Mucosa of stomach (tissue), 1 donor: ENCODE results near the gene FCHO1.

Experiments used
- H3K27me3 ChIP-seq: one replicate; pipeline ENCODE4 v1.7.0; 2013; ENCODE audit warnings: mild to moderate bottlenecking, low read length; ENCODE audit not compliant: control insufficient read depth, insufficient read depth
- H3K36me3 ChIP-seq: one replicate; pipeline ENCODE4 v1.7.0; 2013; ENCODE audit warnings: low read length; ENCODE audit not compliant: control insufficient read depth, insufficient read depth
- H3K4me1 ChIP-seq: one replicate; pipeline ENCODE4 v1.7.0; 2013; ENCODE audit warnings: mild to moderate bottlenecking, low read length; ENCODE audit not compliant: control insufficient read depth, insufficient read depth
- H3K4me3 ChIP-seq: one replicate; pipeline ENCODE4 v1.7.0; 2013; ENCODE audit warnings: low read length
- H3K9ac ChIP-seq: one replicate; pipeline ENCODE4 v1.7.0; 2013; ENCODE audit warnings: mild to moderate bottlenecking, low read length, moderate library complexity
- H3K9me3 ChIP-seq: one replicate; pipeline ENCODE4 v1.7.0; 2013; ENCODE audit warnings: mild to moderate bottlenecking, low read length, moderate library complexity; ENCODE audit not compliant: control insufficient read depth
- donor health status: Pancreatic carcinoma.

FCHO1 gene

DNA sequence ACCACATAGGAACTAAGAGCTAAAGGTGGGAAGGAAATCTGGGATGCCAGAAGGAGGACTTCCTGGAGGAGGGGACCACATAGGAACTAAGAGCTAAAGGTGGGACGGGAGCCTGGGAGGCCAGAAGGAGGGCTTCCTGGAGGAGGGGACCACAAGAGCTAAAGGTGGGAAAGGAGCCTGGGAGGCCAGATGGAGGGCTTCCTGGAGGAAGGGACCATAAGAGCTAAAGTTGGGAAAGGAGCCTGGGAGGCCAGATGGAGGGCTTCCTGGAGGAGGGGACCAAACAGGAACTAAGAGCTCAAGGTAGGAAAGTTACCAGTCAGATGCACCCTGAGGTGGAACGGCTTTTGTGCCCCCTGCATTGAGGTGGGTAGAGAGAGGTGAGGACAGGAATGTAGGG lies 9.8 kb upstream of the FCHO1 start:
- H3K4me1 ChIP-seq, result no peaks in the 10 kb centered on the region
- no peaks in the 10 kb centered on the region for H3K36me3 ChIP-seq

DNA sequence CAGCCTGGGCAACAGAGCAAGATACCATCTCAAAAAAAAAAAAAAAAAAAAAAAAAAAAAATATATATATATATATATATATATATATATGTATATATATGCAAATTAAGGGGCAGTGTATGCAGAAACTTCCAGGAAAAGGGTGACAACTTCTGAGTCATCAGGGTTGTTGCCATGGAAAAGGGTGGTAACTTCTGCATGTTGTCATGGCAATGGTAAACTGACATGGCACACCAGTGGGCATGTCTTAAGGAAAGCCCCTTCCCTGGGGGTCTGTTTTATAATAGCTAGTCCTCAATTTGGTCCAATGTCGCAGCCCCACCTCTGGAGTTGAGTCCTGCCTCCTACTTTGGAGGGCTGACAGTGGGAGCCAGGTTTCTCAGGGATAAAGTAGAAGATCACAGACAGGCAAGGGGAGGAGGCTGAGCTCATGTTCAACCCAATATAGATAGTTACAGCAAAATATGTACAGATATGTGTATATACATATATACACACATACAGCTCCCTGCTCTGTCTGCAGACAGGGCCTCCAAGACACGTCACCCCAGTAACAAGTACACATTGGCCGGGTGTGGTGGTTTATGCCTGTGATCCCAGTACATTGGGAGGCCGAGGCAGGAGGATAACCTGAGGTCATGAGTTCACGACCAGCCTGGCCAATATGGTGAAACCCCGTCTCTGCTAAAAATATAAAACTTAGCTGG lies 7.2 kb upstream of the FCHO1 start:
- H3K27me3 ChIP-seq, result no peaks in the 10 kb centered on the region
- H3K9me3 ChIP-seq, result no peaks in the 10 kb centered on the region
- H3K4me3 ChIP-seq, result no peak overlapping the region
- no peaks in the 10 kb centered on the region for H3K36me3 ChIP-seq
- no peak overlapping the region for H3K9ac ChIP-seq
- H3K4me1 ChIP-seq, result peaks cover 5% of the 10 kb centered on the region

More for the DNA sequence above, 9.8 kb upstream of the FCHO1 start:
- Histone ChIP-seq H3K27me3 (no peaks in the 10 kb centered on the region), H3K4me3 (no peak overlapping the region), H3K9me3 (no peaks in the 10 kb centered on the region), H3K9ac (no peak overlapping the region)

DNA sequence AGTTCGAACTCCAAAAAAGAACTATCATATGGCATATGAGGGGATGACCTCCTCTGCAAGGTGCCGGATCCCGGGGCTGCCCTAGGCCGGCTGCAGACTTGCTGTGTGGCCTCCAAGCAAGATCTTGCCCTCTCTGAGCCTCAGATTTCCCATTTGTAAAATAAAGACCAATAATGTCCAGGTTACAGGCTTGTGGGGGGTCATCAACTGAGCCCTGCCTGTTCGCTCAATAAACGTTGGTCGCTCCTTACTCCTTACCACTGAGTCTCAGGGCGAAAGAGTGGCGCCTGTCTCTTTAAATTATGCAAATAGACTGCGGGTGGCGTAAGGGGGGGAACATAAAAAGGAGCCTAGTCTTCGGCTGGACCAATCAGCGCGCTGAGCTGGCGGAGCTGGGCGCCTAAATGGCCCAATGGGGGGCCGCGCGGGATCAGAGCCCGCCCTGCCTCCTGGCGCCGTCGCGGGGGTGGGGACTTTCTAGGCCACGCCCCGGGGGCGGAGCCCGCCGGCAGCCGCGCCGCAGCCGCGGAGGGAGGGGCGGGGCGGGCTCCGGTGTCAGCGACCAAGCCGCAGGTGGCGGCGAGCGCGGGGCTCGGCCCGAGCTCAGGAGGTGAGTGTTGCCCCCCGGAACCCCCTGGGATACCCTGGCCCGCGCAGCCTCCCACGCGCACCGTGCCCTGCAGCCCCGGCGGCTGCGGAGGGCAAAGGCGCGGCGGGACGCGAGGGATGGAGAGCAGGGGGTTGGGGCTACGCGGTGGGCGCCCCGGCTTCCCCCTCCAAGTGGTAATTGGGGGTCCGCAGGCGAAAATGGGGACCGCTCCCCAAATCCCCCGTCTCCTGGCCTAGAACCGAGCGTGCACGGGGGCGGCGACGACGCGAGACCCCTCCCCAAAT lies 3.8 kb upstream of the FCHO1 start:
- peaks cover 5% of the 10 kb centered on the region for H3K4me1 ChIP-seq
- no peak overlapping the region for H3K4me3 ChIP-seq
- no peaks in the 10 kb centered on the region for H3K27me3 ChIP-seq
- no peaks in the 10 kb centered on the region for H3K36me3 ChIP-seq
- H3K9me3 ChIP-seq, result no peaks in the 10 kb centered on the region
- no peak overlapping the region for H3K9ac ChIP-seq

DNA sequence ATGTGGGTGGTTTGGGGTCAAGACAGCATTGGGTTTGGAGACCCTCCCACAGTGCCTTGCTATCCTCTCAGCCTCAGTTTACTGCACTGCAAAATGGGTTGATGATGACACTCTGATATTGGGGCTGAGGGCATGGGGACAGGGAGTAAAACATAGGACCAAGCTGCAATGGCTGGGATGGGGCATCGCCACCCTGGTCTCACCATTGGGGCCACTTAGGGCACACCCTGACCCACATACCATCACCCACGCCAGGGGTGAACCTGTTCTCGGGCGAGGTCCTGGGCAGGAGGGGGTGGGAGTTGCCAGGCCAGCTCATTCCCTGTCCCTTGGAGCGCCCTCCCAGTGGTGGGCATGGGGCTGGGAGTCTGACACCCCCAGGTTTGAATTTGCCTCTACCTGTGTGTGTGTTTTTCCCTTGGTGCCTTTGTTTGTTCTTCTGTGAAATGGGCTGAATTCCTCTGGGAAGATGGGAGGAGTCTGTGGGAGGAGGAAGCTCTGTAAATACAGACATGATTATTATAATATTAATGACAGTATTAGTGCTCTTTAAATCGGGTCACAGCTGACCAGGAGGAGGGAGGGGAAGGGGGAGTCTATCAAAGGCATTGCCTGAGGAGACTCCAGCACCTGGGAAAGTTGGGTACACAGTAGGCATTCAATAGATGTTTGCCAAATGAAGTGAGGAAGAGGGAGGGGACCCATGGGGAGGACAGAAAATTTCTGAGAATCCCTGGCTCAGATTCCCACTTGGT lies 2.2 kb upstream of the FCHO1 start:
- no peaks in the 10 kb centered on the region for H3K27me3 ChIP-seq
- no peaks in the 10 kb centered on the region for H3K9me3 ChIP-seq
- no peaks in the 10 kb centered on the region for H3K36me3 ChIP-seq
- H3K9ac ChIP-seq, result no peak overlapping the region
- no peak overlapping the region for H3K4me3 ChIP-seq
- peaks cover 5% of the 10 kb centered on the region for H3K4me1 ChIP-seq

DNA sequence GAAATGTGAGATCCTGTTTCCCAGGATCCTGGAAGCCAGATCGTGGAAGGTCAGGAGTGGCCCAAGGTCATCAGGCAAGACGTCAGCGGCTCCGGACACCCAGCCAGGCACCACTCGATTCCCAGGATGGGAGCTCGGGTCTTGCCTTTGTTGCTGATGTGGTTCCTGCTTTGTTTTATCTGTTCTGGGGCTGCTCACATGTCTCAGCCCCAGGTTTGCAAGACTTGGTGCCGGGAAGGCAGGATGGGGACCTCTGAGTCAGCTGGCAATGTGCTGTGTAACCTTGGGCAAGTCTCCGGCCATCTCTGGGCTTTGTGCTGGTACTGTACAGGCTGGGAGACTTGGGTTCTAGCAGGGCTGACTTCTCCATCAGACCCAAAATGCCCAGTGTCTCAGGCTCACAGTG lies 1.4 kb upstream of the FCHO1 start:
- no peak overlapping the region for H3K9ac ChIP-seq
- H3K4me1 ChIP-seq, result peaks cover 5% of the 10 kb centered on the region
- H3K4me3 ChIP-seq, result no peak overlapping the region

DNA sequence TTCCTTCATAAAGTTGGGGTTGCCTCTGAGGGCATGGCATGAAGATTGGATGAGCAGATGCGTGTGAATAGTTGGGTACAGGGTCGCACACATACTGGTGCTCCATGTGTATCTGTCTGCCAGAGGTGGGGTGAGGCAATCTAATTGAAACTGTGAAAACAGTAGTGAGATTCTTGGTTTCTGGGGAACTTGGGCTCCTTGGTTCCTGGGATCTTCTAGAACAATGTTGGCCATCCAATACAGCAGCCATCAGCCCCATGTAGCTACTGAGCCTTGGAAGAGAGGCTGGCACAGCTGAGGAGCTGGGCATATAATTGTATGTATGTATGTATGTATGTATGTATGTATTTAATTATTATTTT lies 616 bp downstream of the FCHO1 start:
- no peaks in the 10 kb centered on the region for H3K27me3 ChIP-seq
- no peaks in the 10 kb centered on the region for H3K9me3 ChIP-seq
- H3K4me1 ChIP-seq, result peaks cover 15% of the 10 kb centered on the region
- H3K4me3 ChIP-seq, result no peak overlapping the region
- H3K9ac ChIP-seq, result no peak overlapping the region
- H3K36me3 ChIP-seq, result no peaks in the 10 kb centered on the region

More for the DNA sequence above, 1.4 kb upstream of the FCHO1 start:
- Histone ChIP-seq H3K9me3 (no peaks in the 10 kb centered on the region), H3K36me3 (no peaks in the 10 kb centered on the region), H3K27me3 (no peaks in the 10 kb centered on the region)

DNA sequence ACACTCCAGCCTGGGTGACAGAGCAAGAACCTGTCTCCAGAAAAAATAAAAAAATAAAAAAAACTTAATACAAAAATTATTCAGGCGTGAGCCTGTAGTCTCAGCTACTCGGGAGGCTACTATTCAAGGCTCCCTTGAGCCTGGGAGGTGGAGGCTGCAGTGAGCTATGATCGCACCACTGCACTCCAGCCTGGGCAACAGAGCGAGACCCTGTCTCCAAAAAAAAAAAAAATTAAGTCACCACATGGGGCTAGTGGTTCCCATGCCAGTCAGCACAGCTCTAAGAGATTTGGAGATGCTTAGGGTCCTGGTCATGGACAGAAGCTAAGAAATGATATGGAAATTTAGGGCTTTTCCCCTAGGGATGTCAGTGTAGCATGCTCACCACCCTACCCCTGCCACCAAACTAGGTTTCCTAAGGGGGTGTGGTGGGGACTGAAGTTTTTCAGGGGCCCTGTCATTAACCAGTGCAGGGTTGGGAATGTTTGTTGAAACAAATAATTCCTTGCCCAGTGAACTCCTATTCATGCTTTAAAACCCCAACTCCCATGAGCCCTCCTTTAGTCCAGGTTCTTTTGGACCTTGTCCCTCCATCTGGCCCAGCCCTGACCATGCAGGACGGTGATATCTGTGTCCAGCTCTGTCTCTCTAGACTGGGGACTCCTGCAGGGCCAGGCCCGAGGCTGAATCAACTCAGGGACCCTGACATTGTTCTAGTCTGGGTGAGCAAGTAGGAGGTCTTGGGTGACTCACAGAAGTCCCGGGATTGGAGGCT lies 1.8 kb downstream of the FCHO1 start:
- Histone ChIP-seq H3K9ac (no peak overlapping the region), H3K4me3 (no peak overlapping the region), H3K27me3 (no peaks in the 10 kb centered on the region), H3K9me3 (no peaks in the 10 kb centered on the region), H3K4me1 (peaks cover 16% of the 10 kb centered on the region), H3K36me3 (no peaks in the 10 kb centered on the region)

DNA sequence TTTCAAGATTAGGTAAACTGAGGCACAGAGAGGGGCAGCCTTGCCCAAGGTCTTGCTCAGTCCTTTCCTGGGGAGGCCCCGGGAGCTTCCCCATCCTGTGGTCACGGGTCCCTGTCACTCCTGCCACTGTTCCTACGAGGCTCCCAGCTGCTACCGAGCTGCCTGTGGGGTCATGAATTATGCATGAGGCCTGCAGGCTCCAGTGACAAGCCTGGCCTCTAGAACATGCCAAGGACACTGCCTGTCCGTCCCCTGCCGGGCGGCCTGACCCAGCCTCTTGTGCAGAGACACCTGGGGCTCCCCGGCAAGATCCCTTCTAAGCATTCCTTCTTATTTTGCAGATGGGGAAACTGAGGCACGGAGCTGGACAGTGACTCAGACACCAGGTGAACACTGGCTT lies 2.7 kb downstream of the FCHO1 start:
- peaks cover 16% of the 10 kb centered on the region for H3K4me1 ChIP-seq
- no peaks in the 10 kb centered on the region for H3K36me3 ChIP-seq
- no peak overlapping the region for H3K9ac ChIP-seq
- H3K4me3 ChIP-seq, result no peak overlapping the region
- H3K9me3 ChIP-seq, result no peaks in the 10 kb centered on the region
- H3K27me3 ChIP-seq, result no peaks in the 10 kb centered on the region

DNA sequence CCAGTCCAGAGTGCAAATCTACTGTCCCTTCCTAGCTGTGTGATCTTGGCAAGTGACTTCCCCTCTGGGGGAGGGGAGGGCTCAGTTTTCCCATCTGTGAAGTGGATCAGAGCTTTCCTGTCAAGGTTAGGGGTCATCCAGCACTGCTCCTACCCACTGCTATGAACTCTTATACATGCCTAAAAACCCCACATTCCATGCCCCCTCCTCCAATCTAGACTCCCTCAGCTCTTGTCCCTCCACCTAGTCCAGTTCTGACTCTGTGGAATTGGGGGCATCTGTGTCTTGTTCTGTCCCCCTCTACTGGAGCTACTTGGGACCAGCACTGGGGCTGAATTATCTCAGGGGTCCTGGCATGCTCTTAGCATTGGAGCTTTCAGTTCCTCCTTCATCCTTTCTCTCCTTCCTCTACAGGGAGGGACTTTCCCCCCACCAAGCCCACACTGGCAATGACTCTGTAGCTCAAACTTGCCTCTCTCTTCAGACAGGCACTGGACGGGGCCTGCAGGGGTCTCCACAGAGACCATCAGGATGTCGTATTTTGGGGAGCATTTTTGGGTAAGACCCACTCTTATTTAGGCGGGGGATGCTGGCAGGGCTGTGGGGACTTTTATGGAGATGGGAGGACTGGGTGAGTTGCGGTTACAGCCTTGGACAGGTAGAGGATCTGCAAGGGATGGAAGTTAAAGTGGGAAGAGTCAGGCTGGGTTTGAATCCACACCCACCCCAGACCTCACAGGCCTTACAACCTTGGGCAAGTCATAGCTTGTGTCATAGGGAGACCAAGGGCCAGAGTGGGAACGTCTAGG lies 3.6 kb downstream of the FCHO1 start:
- Histone ChIP-seq H3K9ac (no peak overlapping the region), H3K4me3 (no peak overlapping the region), H3K9me3 (no peaks in the 10 kb centered on the region), H3K4me1 (peaks cover 16% of the 10 kb centered on the region), H3K36me3 (no peaks in the 10 kb centered on the region), H3K27me3 (no peaks in the 10 kb centered on the region)

DNA sequence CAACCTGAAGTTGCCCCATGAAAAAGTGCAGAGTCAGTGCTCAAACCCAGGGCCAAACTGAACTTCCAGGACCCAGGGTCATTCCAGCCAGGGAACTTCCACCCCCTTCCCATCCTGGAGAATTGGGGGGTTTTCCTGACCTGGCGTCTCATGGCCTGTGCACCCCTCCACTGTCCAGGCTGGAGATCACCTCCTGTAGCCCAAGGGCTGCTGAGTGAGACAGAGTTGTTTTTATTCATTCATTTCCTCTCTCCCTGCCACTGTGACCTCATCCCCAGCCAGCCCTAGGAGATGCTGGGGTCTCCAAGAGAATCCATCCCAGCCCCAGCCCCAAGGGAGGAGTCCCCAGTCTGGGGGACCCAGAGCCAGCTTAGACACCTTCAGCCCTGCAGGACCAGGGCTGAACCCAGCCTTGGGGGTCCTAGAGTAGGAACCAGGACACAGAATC lies 4.2 kb downstream of the FCHO1 start:
- Histone ChIP-seq H3K9ac (no peak overlapping the region), H3K4me1 (peaks cover 16% of the 10 kb centered on the region), H3K4me3 (no peak overlapping the region), H3K9me3 (no peaks in the 10 kb centered on the region), H3K27me3 (no peaks in the 10 kb centered on the region), H3K36me3 (no peaks in the 10 kb centered on the region)
